ENCODE results near the gene TRIM40. TPM values are rescaled to one million over a fixed set of nuclear protein-coding genes. Genes with fewer than 3 reads are reported as not detected.

Gene TRIM40
- total and polyA plus RNA-seq, 3 experiments from 2014 or later: not detected

GRCh38 chr6:30097902-30098768 is 37.8 kb upstream of the TRIM40 start:
- H3K4me1 Mint-ChIP-seq: peaks cover 38 to 47% (median 46%) of the 10 kb centered on the region in 3 donors
- Histone ChIP-seq H3K27ac (ENCODE audit: low read depth, low read length) (no peak overlapping the region), H3K9me3 (ENCODE audit: low read length) (no peaks in the 10 kb centered on the region), H3K27me3 (ENCODE audit: insufficient read depth, low read length, poor library complexity, severe bottlenecking) (peaks cover 32% of the 10 kb centered on the region), H3K4me3 (ENCODE audit: low read length) (no peak overlapping the region), H3K36me3 (ENCODE audit: insufficient read depth, low read length) (no peaks in the 10 kb centered on the region), H3K4me1 (ENCODE audit: insufficient read depth, low read length) (peaks cover 40% of the 10 kb centered on the region)
- peak overlapping the region in 1 of 8 donors; percentile 10 for H3K27ac Mint-ChIP-seq
- ChIA-PET POLR2A (no interaction called here), CTCF (interaction anchor here (0.7 kb wide), 1 partner anchor 34 kb away, joined by 3 read pairs; no protein-coding TSS in a partner anchor)
- H3K27me3 Mint-ChIP-seq: peaks cover 48 to 76% of the 10 kb centered on the region in 2 donors
- H3K4me3 Mint-ChIP-seq: peak overlapping the region in 1 of 7 donors; percentile 13
- no peaks in the 10 kb centered on the region for H3K36me3 Mint-ChIP-seq
- no peaks in the 10 kb centered on the region for H3K9me3 Mint-ChIP-seq
- peak in 1 of 5 donors; percentile 10 for DNase-seq

GRCh38 chr6:30100154-30100553 is 35.8 kb upstream of the TRIM40 start:
- Mint-ChIP-seq H3K27ac (peak overlapping the region in 2 of 8 donors; percentile 19 to 21), H3K36me3 (no peaks in the 10 kb centered on the region), H3K4me1 (peaks cover 44 to 54% (median 52%) of the 10 kb centered on the region in 3 donors), H3K4me3 (peak overlapping the region; percentile 29 to 75 (median 64)), H3K27me3 (peaks cover 44 to 67% of the 10 kb centered on the region in 2 donors), H3K9me3 (no peaks in the 10 kb centered on the region)
- Histone ChIP-seq H3K4me3 (ENCODE audit: low read length) (no peak overlapping the region), H3K9me3 (ENCODE audit: low read length) (no peaks in the 10 kb centered on the region), H3K4me1 (ENCODE audit: insufficient read depth, low read length) (peaks cover 45% of the 10 kb centered on the region), H3K36me3 (ENCODE audit: insufficient read depth, low read length) (no peaks in the 10 kb centered on the region), H3K27ac (ENCODE audit: low read depth, low read length) (no peak overlapping the region), H3K27me3 (ENCODE audit: insufficient read depth, low read length, poor library complexity, severe bottlenecking) (peaks cover 32% of the 10 kb centered on the region)
- POLR2A ChIA-PET: no interaction called here
- CTCF ChIA-PET: interaction anchor here (1.0 kb wide), 1 partner anchor 31 kb away, joined by 5 read pairs; no protein-coding TSS in a partner anchor
- DNase-seq: no peak

- H3K27me3 Mint-ChIP-seq: peaks cover 42 to 61% of the 10 kb centered on the region in 2 donors
- peak in 4 of 5 donors; percentile 3 to 26 (median 13) for DNase-seq
- Histone ChIP-seq H3K9me3 (ENCODE audit: low read length) (no peaks in the 10 kb centered on the region), H3K27ac (ENCODE audit: low read depth, low read length) (no peak overlapping the region), H3K4me3 (ENCODE audit: low read length) (peak overlapping the region; percentile 59), H3K36me3 (ENCODE audit: insufficient read depth, low read length) (no peaks in the 10 kb centered on the region), H3K4me1 (ENCODE audit: insufficient read depth, low read length) (peaks cover 45% of the 10 kb centered on the region), H3K27me3 (ENCODE audit: insufficient read depth, low read length, poor library complexity, severe bottlenecking) (peaks cover 32% of the 10 kb centered on the region)
- CTCF ChIA-PET: interaction anchor here (1.0 to 8.1 kb wide), 4 partner anchors 25 to 38 kb away, joined by 3 to 182 read pairs (median 5); partner anchors contain the start of gene TRIM40
- H3K9me3 Mint-ChIP-seq: no peaks in the 10 kb centered on the region
- peak overlapping the region in 2 of 8 donors; percentile 10 to 76 for H3K27ac Mint-ChIP-seq
- H3K4me1 Mint-ChIP-seq: peaks cover 44 to 54% (median 52%) of the 10 kb centered on the region in 3 donors
- H3K36me3 Mint-ChIP-seq: no peaks in the 10 kb centered on the region
- H3K4me3 Mint-ChIP-seq: peak overlapping the region; percentile 75 to 93 (median 86)
- POLR2A ChIA-PET: interaction anchor here (0.5 to 1.2 kb wide), 4 partner anchors 30 to 1858 kb away, joined by 3 to 11 read pairs (median 5); partner anchors contain the start of genes NELFE, PPP1R11 and SKIC2
These were observed 35.1 kb upstream of the TRIM40 start for GRCh38 chr6:30100585-30101443.

GRCh38 chr6:30101444-30102413 is 34.2 kb upstream of the TRIM40 start:
- peaks cover 45% of the 10 kb centered on the region for H3K4me1 ChIP-seq (ENCODE audit: insufficient read depth, low read length)
- H3K9me3 Mint-ChIP-seq: no peaks in the 10 kb centered on the region
- H3K36me3 Mint-ChIP-seq: no peaks in the 10 kb centered on the region
- H3K36me3 ChIP-seq (ENCODE audit: insufficient read depth, low read length): no peaks in the 10 kb centered on the region
- peak; percentile 34 to 77 (median 60) for DNase-seq
- H3K27me3 Mint-ChIP-seq: peaks cover 39 to 63% of the 10 kb centered on the region in 2 donors
- peaks cover 44 to 54% (median 52%) of the 10 kb centered on the region in 3 donors for H3K4me1 Mint-ChIP-seq
- no peak overlapping the region for H3K27ac ChIP-seq (ENCODE audit: low read depth, low read length)
- H3K9me3 ChIP-seq (ENCODE audit: low read length): no peaks in the 10 kb centered on the region
- peak overlapping the region in 5 of 8 donors; percentile 8 to 76 (median 24) for H3K27ac Mint-ChIP-seq
- peak overlapping the region; percentile 74 to 93 (median 86) for H3K4me3 Mint-ChIP-seq
- H3K27me3 ChIP-seq (ENCODE audit: insufficient read depth, low read length, poor library complexity, severe bottlenecking): peaks cover 32% of the 10 kb centered on the region
- H3K4me3 ChIP-seq (ENCODE audit: low read length): peak overlapping the region; percentile 59
- ChIA-PET CTCF (interaction anchor here (1.1 to 8.1 kb wide), 3 partner anchors 24 to 37 kb away, joined by 3 to 182 read pairs (median 5); partner anchors contain the start of gene TRIM40), POLR2A (interaction anchor here (0.5 to 1.2 kb wide), 5 partner anchors 29 to 1857 kb away, joined by 3 to 11 read pairs (median 4); partner anchors contain the start of genes NELFE, PPP1R11 and SKIC2)

- Histone ChIP-seq H3K36me3 (ENCODE audit: insufficient read depth, low read length) (no peaks in the 10 kb centered on the region), H3K9me3 (ENCODE audit: low read length) (no peaks in the 10 kb centered on the region), H3K4me1 (ENCODE audit: insufficient read depth, low read length) (peaks cover 44% of the 10 kb centered on the region), H3K27ac (ENCODE audit: low read depth, low read length) (no peak overlapping the region), H3K27me3 (ENCODE audit: insufficient read depth, low read length, poor library complexity, severe bottlenecking) (peaks cover 32% of the 10 kb centered on the region), H3K4me3 (ENCODE audit: low read length) (no peak overlapping the region)
- DNase-seq: no peak
- peaks cover 41 to 49% (median 49%) of the 10 kb centered on the region in 3 donors for H3K4me1 Mint-ChIP-seq
- no peaks in the 10 kb centered on the region for H3K36me3 Mint-ChIP-seq
- ChIA-PET POLR2A (interaction anchor here (1.2 kb wide), 1 partner anchor 28 kb away, joined by 6 read pairs; no protein-coding TSS in a partner anchor), CTCF (interaction anchor here (0.7 to 8.1 kb wide), 12 partner anchors 8 to 137 kb away, joined by 3 to 182 read pairs (median 6); partner anchors contain the start of genes POLR1H, PPP1R11, RNF39 and TRIM40)
- peak overlapping the region; percentile 5 to 86 (median 67) for H3K27ac Mint-ChIP-seq
- H3K27me3 Mint-ChIP-seq: peaks cover 37 to 62% of the 10 kb centered on the region in 2 donors
- no peaks in the 10 kb centered on the region for H3K9me3 Mint-ChIP-seq
- H3K4me3 Mint-ChIP-seq: peak overlapping the region; percentile 81 to 93 (median 88)
These were observed 33.4 kb upstream of the TRIM40 start for GRCh38 chr6:30102414-30102969.

- Mint-ChIP-seq H3K27me3 (peaks cover 38 to 62% of the 10 kb centered on the region in 2 donors), H3K27ac (peak overlapping the region; percentile 5 to 86 (median 67)), H3K4me3 (peak overlapping the region; percentile 81 to 93 (median 88)), H3K36me3 (no peaks in the 10 kb centered on the region), H3K4me1 (peaks cover 36 to 43% (median 42%) of the 10 kb centered on the region in 3 donors), H3K9me3 (no peaks in the 10 kb centered on the region)
- H3K27ac ChIP-seq (ENCODE audit: low read depth, low read length): no peak overlapping the region
- H3K4me3 ChIP-seq (ENCODE audit: low read length): peak overlapping the region; percentile 58
- POLR2A ChIA-PET: interaction anchor here (0.5 to 0.6 kb wide), 2 partner anchors 9 to 512 kb away, joined by 3 to 7 read pairs; no protein-coding TSS in a partner anchor
- peak; percentile 72 to 88 (median 76) for DNase-seq
- CTCF ChIA-PET: interaction anchor here (0.7 to 8.1 kb wide), 18 partner anchors 9 to 1662 kb away, joined by 3 to 182 read pairs (median 5); partner anchors contain the start of genes POLR1H, PPP1R11, RNF39 and TRIM40
- no peaks in the 10 kb centered on the region for H3K9me3 ChIP-seq (ENCODE audit: low read length)
- peaks cover 26% of the 10 kb centered on the region for H3K27me3 ChIP-seq (ENCODE audit: insufficient read depth, low read length, poor library complexity, severe bottlenecking)
- no peaks in the 10 kb centered on the region for H3K36me3 ChIP-seq (ENCODE audit: insufficient read depth, low read length)
- H3K4me1 ChIP-seq (ENCODE audit: insufficient read depth, low read length): peaks cover 37% of the 10 kb centered on the region
These were observed 32.7 kb upstream of the TRIM40 start for GRCh38 chr6:30102970-30103871.

Measured in CD8-positive, alpha-beta memory T cell (primary cell).